ENCODE data around the gene KLRC1. TPM values are rescaled to one million over a fixed set of nuclear protein-coding genes. Genes with fewer than 3 reads are reported as not detected.
"Not testable (repeated sequence)": the region's sequence is repeated elsewhere in the genome, so short reads cannot be mapped to it uniquely, and the experiment has no call there.

Gene KLRC1
- total RNA-seq, 1 donor from 2014 or later: not detected

DNA sequence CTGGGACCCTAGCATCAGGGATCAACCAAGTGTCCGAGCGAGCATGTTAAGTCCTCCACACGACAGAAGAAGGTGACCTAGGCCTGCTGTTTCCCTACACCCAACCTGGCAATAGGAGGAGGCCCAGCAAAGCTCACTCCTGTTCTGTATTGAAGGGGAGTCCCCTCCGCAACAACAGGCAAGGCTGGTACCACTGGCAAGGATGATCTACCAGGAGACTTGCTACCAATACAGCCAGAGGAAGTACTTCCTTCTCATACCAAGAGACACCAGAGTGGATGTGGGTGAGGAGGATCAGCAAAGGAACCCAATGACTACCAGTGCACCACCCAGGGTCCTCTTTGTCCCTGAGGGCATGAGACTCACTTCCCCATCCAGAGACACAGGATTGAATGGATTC lies 4.9 kb downstream of the KLRC1 start:
- Histone ChIP-seq H3K27ac (replicated peaks) (no peak overlapping the region), H3K27me3 (ENCODE audit: low read depth) (no peaks in the 10 kb centered on the region), H3K4me3 (no peak overlapping the region), H3K9me3 (replicated peaks) (no peaks in the 10 kb centered on the region), H3K36me3 (no peaks in the 10 kb centered on the region), H3K4me1 (no peaks in the 10 kb centered on the region)
- TF ChIP-seq, protein P1, sequence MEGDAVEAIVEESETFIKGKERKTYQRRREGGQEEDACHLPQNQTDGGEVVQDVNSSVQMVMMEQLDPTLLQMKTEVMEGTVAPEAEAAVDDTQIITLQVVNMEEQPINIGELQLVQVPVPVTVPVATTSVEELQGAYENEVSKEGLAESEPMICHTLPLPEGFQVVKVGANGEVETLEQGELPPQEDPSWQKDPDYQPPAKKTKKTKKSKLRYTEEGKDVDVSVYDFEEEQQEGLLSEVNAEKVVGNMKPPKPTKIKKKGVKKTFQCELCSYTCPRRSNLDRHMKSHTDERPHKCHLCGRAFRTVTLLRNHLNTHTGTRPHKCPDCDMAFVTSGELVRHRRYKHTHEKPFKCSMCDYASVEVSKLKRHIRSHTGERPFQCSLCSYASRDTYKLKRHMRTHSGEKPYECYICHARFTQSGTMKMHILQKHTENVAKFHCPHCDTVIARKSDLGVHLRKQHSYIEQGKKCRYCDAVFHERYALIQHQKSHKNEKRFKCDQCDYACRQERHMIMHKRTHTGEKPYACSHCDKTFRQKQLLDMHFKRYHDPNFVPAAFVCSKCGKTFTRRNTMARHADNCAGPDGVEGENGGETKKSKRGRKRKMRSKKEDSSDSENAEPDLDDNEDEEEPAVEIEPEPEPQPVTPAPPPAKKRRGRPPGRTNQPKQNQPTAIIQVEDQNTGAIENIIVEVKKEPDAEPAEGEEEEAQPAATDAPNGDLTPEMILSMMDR (IDR thresholded peaks at IDR 0.05; ENCODE audit: borderline replicate concordance): no peak
- intact Hi-C loops (cut with micrococcal nuclease): no loop called here
- DNase-seq: no peak

DNA sequence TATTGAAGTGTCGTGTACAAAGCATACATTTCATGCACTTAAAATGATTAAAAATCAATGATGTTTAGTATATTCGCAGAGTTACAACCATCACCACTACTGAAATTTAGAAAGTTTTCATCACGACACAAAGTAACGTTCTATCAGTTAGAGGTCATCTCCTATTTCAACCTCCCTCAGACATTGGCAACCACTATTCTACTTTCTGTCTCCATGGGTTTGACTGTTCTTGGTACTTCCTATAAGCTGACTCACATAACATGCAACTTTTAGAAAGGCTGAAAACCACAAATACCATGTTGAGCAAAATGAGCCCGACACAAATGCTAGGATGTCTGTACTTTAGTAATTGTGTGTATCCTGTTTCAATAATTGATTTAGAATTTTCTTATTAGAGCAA lies 7.1 kb downstream of the KLRC1 start:
- H3K27me3 ChIP-seq (ENCODE audit: low read depth); H3K36me3 ChIP-seq; DNase-seq; H3K9me3 ChIP-seq (replicated peaks); H3K4me3 ChIP-seq; H3K27ac ChIP-seq (replicated peaks); H3K4me1 ChIP-seq; intact Hi-C loops (cut with micrococcal nuclease): not testable (repeated sequence)

DNA sequence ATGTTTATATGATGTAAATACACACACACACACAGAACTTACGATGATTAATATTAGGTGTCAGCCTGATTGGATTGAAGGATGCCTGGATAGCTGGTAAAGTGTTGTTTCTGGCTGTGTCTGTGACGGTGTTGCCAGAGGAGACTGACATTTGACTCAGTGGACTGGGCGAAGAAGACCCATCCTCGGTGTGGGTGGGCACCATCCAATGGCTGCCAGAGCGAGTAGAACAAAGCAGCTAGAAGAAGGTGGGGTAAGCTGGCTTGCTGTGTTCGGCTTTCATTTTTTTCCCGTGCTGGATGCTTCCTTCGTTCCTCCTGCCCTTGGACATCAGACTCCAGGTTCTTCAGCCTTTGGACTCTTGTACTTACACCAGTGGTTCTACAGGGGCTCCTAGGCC lies 12.0 kb downstream of the KLRC1 start:
- H3K4me1 ChIP-seq; H3K27me3 ChIP-seq (ENCODE audit: low read depth); H3K36me3 ChIP-seq; intact Hi-C loops (cut with micrococcal nuclease); DNase-seq; H3K4me3 ChIP-seq; H3K9me3 ChIP-seq (replicated peaks); H3K27ac ChIP-seq (replicated peaks): not testable (repeated sequence)

DNA sequence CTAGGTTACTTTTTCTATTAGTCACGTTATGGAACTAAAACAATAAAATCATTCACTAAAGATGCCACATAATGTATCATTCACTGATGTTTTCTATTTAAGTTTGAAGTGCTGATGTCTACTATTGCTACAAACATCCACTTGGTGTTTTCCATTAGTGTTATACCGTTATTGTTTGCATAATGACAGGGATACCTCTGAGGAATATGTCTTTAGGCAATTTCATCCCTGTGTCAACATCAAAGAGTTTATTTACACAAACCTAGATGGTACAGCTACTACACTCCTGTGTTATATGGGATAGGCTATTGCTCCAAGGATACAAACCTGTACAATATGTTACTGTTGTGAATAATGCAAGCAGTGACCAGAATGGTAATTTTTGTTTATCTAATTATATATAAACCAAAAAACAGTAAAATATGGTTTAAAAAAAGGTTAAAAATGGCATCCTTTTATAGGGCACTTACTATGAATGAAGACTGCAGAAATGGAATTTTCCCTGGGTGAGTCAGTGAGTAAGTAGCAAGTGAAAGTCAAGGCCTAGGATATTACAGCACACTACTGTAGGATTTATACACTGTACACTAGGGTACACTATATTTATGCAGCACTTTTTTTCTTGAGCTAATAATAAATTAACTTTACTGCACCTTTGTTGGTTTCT lies 13.4 kb downstream of the KLRC1 start:
- intact Hi-C loops (cut with micrococcal nuclease); H3K4me3 ChIP-seq; H3K4me1 ChIP-seq; H3K9me3 ChIP-seq (replicated peaks); H3K27me3 ChIP-seq (ENCODE audit: low read depth); H3K27ac ChIP-seq (replicated peaks); H3K36me3 ChIP-seq; DNase-seq: not testable (repeated sequence)

DNA sequence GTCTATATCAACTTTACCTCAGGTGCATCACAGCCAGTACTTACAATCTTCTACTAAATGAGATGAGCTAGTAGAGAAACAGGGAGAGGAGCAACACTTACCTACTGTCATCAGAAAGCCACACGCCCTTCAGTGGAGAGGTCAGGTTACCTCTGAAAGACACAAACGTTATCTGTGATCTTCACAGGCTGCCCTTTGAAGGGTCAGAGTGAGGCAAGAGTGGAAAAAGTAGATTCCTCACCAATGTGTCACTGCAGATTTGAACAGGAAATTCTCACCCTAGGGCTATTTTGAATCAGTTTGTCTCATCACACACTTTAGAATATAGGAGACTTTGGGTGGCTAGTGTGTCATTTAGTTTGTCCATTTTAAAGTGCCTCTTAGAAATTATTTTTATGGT lies 15.6 kb downstream of the KLRC1 start:
- intact Hi-C loops (cut with micrococcal nuclease); DNase-seq; H3K27me3 ChIP-seq (ENCODE audit: low read depth); H3K36me3 ChIP-seq; H3K27ac ChIP-seq (replicated peaks); H3K9me3 ChIP-seq (replicated peaks); H3K4me1 ChIP-seq; H3K4me3 ChIP-seq: not testable (repeated sequence)

DNA sequence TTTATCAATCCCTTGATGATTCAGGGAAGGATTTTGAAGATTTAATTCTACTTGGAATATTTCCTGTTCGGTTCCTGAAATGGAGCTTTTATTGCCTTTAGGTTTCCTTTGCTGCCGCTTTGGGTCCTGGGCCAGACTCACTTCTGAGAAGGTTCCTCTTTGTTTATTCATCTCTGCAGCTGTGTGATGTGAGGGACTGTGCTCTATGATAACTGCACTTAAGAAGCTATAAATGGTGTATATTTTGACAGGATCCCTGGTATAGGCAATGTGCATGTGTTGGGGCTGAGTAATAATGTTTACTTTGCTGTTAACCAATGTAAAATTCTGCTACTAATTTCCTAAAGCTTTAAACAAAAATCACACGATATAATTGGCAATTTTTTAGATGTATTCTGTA lies 17.4 kb downstream of the KLRC1 start, which contains the start of gene KLRC2:
TSS of gene KLRC2 (minus strand) at position 195 of the 400 bp plus-strand sequence. CDS start at position 171, 24 bp downstream.
- DNase-seq; H3K27ac ChIP-seq (replicated peaks); intact Hi-C loops (cut with micrococcal nuclease); H3K4me1 ChIP-seq; H3K36me3 ChIP-seq; H3K4me3 ChIP-seq; H3K27me3 ChIP-seq (ENCODE audit: low read depth); H3K9me3 ChIP-seq (replicated peaks): not testable (repeated sequence)

DNA sequence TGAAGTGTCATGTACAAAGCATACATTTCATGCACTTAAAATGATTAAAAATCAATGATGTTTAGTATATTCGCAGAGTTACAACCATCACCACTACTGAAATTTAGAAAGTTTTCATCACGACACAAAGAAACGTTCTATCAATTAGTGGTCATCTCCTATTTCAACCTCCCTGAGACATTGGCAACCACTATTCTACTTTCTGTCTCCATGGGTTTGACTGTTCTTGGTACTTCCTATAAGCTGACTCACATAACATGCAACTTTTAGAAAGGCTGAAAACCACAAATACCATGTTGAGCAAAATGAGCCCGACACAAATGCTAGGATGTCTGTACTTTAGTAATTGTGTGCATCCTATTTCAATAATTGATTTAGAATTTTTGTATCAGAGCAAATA lies 22.6 kb downstream of the KLRC1 start:
- H3K27me3 ChIP-seq (ENCODE audit: low read depth); DNase-seq; H3K9me3 ChIP-seq (replicated peaks); intact Hi-C loops (cut with micrococcal nuclease); H3K4me3 ChIP-seq; H3K4me1 ChIP-seq; H3K27ac ChIP-seq (replicated peaks); H3K36me3 ChIP-seq: not testable (repeated sequence)

DNA sequence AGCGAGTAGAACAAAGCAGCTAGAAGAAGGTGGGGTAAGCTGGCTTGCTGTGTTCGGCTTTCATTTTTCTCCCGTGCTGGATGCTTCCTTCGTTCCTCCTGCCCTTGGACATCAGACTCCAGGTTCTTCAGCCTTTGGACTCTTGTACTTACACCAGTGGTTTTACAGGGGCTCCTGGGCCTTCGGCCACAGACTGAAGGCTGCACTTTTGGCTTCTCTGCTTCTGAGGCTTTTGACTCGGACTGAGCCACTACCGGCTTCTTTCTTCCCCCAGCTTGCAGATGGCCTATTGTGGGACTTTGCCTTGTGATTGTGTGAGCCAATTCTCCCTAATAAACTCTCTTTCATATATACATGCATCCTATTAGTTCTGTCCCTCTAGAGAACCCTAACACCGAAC lies 27.2 kb downstream of the KLRC1 start:
- intact Hi-C loops (cut with micrococcal nuclease); H3K27me3 ChIP-seq (ENCODE audit: low read depth); H3K4me3 ChIP-seq; H3K36me3 ChIP-seq; DNase-seq; H3K9me3 ChIP-seq (replicated peaks); H3K4me1 ChIP-seq; H3K27ac ChIP-seq (replicated peaks): not testable (repeated sequence)

DNA sequence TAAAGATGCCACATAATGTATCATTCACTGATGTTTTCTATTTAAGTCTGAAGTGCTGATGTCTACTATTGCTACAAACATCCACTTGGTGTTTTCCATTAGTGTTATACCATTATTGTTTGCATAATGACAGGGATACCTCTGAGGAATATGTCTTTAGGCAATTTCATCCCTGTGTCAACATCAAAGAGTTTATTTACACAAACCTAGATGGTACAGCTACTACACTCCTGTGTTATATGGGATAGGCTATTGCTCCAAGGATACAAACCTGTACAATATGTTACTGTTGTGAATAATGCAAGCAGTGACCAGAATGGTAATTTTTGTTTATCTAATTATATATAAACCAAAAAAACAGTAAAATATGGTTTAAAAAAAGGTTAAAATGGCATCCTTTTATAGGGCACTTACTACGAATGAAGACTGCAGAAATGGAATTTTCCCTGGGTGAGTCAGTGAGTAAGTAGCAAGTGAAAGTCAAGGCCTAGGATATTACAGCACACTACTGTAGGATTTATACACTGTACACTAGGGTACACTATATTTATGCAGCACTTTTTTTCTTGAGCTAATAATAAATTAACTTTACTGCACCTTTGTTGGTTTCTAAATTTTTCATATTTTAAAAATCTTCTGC lies 28.8 kb downstream of the KLRC1 start:
- H3K9me3 ChIP-seq (replicated peaks); DNase-seq; H3K4me3 ChIP-seq; H3K27me3 ChIP-seq (ENCODE audit: low read depth); H3K36me3 ChIP-seq; H3K4me1 ChIP-seq; intact Hi-C loops (cut with micrococcal nuclease); H3K27ac ChIP-seq (replicated peaks): not testable (repeated sequence)

DNA sequence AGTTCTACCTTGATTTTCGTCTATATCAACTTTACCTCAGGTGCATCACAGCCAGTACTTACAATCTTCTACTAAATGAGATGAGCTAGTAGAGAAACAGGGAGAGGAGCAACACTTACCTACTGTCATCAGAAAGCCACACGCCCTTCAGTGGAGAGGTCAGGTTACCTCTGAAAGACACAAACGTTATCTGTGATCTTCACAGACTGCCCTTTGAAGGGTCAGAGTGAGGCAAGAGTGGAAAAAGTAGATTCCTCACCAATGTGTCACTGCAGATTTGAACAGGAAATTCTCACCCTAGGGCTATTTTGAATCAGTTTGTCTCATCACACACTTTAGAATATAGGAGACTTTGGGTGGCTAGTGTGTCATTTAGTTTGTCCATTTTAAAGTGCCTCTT lies 31.0 kb downstream of the KLRC1 start:
- intact Hi-C loops (cut with micrococcal nuclease); DNase-seq; H3K27me3 ChIP-seq (ENCODE audit: low read depth); H3K36me3 ChIP-seq; H3K4me3 ChIP-seq; H3K4me1 ChIP-seq; H3K9me3 ChIP-seq (replicated peaks); H3K27ac ChIP-seq (replicated peaks): not testable (repeated sequence)

DNA sequence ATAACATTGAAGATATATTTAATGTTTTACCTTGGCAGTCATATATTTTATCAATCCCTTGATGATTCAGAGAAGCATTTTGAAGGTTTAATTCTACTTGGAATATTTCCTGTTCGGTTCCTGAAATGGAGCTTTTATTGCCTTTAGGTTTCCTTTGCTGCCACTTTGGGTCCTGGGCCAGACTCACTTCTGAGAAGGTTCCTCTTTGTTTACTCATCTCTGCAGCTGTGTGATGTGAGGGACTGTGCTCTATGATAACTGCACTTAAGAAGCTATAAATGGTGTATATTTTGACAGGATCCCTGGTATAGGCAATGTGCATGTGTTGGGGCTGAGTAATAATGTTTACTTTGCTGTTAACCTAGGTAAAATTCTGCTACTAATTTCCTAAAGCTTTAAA lies 32.8 kb downstream of the KLRC1 start, which contains the start of gene KLRC3:
TSS of gene KLRC3 (minus strand) at position 262 of the 400 bp plus-strand sequence. CDS start at position 217, 45 bp downstream.
- intact Hi-C loops (cut with micrococcal nuclease); H3K27ac ChIP-seq (replicated peaks); H3K4me1 ChIP-seq; H3K27me3 ChIP-seq (ENCODE audit: low read depth); DNase-seq; H3K9me3 ChIP-seq (replicated peaks); H3K4me3 ChIP-seq; H3K36me3 ChIP-seq: not testable (repeated sequence)

Measured in left ventricle myocardium inferior (tissue), 1 donor.